NCI-H748 (cell line): ENCODE measurements around the gene CDK10.

ENCODE experiments used
- DNase-seq: peaks from one replicate; lab custom pipeline; 2025; ENCODE audit not compliant: unreplicated experiment; lab: John Stamatoyannopoulos, UW

CDK10 gene

DNA sequence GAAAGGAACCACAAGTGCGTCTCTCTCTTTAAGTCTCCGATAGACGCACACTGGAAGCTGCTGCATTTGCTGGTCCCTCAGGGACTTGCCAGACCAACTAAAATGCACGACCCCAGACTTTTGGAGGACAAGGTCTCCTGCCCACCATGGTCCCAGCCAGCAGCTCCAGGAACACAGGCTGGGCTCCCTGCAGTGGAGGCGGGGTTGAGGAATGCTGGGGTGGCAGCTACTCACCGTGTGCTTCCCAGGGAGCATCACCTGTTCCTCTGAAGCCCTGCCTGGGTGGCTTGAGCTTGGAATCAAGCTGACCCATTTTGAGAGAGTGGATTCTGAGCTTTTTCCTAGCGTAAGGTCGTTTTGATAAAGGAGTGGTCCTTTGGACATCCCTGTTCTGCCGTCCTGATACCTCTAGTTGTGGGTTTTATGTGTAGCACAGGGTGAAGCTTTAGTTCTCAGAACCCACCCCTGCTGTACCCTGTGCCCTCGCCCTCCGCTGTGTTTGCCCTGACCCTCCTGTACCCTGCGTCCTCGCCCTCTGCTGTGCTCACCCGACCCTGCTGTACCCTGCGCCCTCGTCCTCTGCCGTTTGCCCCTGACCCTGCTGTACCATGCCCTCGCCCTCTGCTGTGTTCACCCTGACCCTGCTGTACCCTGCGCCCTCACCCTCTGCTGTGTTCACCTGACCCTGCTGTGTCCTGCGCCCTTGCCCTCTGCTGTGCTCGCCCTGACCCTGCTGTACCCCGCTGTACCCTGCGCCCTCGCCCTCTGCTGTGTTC, 45.8 kb downstream of the CDK10 start:
- no peak for DNase-seq

DNA sequence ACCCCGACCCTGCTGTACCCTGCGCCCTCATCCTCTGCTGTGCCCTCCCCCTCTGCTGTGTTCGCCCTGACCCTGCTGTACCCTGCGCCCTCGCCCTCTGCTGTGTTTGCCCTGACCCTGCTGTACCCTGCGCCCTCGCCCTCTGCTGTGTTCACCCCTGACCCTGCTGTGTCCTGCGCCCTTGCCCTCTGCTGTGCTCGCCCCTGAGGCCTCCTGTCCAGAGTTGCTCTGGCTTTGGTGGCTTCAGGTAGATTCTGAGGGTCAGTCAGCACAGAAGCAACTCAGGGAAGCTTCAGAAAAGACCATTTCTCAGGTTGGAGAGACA, 46.4 kb downstream of the CDK10 start:
- no peak for DNase-seq

DNA sequence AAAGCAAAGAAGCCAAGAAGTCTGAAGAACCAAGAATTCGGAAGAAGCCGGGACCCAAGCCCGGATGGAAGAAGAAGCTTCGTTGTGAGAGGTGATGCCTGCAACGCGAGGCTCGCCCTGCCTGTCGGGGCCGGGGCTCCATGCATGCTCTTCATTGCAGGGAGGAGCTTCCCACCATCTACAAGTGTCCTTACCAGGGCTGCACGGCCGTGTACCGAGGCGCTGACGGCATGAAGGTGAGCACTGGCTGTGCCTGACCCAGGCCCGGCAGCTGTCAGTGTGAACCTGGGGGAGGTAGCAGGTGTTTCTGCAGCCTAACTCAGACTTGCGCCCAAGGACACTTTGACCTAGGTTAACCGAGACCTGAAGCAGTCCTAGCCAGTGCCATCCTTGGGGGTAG, 46.8 kb downstream of the CDK10 start:
- no peak for DNase-seq

DNA sequence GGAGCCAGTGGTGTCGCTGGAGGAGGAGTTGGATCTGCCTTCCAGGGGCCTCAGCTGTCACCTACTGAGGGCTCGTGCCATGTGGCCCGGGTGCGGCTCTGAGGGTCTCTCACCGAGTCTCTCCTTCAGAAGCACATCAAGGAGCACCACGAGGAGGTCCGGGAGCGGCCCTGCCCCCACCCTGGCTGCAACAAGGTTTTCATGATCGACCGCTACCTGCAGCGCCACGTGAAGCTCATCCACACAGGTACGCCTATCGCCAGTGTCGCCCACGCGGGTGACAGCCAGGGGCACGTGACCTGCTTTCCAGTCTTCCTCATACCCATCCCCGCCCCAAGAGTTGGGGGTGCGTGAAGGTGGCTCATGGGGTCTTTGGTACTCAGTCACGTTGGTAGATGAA, 47.3 kb downstream of the CDK10 start:
- no peak for DNase-seq

DNA sequence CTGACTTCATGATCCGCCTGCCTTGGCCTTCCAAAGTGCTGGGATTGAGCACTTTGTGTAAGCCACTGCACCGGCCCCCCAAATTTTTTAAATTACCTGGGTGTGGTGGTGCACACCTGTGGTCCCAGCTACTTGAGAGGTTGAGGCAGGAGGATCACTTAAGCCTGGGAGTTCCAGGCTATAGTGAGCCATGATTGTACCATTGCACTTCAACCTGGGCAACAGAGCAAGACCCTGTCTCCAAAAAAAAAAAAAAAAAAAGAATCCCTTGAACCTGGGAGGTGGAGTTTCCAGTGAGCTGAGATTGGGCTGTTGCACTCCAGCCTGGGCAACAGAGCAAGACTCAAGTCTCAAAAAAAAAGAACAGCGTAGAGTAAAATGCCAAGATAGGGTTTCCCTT, 50.1 kb downstream of the CDK10 start:
- no peak for DNase-seq

DNA sequence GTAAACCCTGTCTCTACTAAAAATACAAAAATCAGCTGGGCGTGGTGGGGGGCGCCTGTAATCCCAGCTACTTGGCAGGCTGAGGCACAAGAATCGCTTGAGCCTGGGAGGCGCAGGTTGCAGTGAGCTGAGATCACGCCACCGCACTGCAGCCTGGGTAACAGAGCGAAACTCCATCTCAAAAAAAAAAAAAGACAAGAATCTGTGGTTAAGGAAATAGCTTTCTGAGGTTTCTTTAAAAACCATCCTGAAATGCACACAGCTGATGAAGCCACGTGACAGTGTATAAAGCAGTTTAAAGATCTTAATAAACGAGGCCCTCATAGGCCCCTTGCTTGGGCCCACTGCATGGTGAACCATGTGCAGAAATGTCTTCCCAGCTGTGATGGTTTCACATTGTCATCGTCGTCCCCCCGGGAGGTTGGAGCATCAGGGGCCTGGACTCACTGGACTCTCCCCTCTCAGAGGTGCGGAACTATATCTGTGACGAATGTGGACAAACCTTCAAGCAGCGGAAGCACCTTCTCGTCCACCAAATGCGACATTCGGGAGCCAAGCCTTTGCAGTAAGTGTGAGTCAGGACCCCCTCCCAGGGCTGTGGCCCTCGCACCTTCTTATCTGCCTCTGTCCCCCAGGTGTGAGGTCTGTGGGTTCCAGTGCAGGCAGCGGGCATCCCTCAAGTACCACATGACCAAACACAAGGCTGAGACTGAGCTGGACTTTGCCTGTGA, 51.0 kb downstream of the CDK10 start:
- DNase-seq = no peak

DNA sequence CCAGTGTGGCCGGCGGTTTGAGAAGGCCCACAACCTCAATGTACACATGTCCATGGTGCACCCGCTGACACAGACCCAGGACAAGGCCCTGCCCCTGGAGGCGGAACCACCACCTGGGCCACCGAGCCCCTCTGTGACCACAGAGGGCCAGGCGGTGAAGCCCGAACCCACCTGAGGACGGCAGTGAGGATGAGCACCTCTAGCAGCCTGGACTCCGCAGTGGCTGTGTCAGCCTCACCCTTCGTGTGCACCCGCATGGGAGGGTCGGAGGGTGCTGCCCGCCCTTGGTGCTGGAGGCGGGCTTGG, 51.5 kb downstream of the CDK10 start:
- DNase-seq = no peak

DNA sequence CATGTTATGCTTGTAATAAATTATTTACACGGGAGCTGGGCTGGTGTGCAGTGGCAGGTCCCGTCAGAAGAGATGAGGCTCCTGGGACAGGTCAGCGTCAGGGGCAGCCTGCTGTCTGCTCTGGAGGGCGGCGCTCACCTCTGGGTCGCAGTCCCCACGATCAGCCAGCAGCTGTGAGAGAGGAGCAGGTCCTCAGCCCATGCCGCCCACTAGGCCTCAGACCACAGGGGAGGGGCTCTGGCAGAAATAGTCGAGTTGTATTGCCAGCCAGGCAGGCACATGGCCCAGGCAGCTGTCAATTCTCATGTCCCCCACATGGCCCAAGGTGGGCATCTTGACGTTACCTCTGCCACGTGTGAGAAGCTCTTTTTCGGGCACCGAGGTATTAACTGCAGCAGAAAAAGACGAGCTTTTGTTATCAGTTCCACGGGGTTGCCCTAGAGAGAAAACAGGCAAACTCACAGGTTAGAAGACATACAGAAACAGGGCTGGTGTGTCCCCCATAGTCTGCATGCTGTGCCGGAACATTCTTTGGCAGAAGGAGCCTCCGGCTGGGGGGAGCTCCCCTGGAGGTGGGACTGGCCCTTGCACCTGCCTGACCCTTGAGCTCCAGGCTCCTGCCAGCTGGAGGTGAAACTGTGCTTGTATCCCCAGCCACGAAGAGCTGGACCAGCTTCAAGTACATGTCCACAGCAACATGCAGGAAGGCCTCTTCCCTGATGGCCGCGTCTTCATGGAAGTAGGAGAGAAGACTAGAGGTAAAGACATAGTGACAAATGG, 52.2 kb downstream of the CDK10 start:
- DNase-seq = no peak

DNA sequence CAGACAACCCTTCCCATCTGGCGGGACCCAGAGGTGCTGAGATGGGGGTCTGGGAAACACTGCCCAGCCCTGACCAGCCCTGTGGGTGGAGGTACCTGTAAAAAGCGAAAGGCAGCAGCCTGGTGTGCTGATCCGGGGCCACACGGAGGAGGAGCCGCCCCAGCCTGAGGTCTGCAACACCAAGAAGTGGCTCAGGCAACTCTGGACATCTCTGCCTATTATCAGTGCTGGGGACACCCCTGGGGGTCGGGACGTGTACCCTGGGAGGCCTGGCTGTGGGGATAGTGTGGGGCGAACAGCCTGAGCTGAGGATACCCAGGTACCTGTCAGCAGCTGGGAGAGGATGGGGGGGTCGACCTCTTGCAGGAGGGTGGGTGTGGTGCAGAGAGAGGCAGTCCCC, 52.9 kb downstream of the CDK10 start:
- DNase-seq = no peak

DNA sequence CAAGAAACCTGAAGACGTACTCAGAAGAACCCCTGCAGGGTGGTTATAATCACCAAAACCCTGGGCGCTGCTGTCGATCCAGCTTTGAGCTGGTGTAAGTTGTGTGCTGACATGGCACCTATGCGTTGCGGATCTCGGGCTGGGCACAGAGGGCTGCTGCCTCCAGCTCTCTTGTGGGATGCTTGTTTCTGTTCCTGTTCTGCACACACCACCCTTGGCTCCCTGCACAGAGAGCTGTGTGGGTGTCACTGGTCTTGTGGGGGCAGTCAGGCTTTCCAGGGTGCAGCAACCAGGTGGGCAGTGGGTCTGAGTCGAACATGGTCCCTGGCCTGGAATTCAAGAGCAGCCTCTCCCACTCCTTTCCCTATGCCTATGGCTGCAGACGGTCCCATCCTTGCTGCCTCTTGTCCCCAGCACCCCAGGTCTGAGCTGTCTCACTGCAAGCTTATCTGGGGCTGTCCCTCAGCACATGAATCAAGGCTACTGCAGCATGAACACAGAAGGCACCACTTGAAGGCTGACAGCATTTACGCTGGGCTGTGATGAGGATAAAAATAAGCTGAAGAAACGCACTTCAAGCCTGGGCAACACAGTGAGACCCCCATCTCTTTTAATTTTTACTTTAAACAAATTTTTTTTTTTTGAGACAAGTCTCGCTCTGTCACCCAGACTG, 55.0 kb downstream of the CDK10 start:
- DNase-seq = no peak

DNA sequence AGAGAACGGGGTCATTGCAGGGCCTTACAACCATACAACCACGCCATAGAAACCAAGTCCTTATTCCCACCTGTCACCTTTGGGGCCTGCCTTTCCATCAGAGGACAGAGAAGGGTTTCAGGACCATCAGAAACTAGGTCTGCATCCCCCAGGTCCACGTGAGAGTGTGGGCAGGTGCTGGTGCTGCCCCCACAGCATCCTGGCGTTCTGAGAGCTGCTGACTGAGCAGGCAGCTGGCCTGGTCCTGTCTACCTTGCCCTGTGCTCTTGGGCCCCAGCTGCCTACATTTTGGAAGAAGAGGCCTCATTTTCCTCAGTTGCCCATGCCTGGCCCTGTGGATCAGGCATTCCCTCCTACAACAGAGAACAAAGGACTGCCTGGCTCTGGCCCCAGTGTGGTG, 56.5 kb downstream of the CDK10 start:
- DNase-seq = no peak

DNA sequence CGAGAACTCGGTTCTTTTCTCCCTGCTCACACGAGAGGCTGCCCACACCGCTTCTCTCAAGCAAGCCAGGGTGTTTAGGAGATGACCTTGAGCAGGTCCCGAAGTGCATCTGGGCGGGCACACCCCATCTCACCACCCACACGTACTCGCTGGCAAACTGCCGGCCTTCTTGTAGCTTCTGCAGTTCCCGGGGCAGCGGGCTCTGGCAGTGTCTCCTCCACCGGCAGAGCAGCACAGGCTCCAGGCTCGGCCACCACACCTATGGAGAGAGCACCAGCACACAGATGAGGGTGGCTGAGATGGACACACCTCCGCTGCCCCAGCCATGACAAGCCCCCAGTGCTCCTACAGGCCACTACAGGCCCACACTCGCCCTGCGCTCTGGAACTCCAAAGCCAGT, 58.3 kb downstream of the CDK10 start:
- no peak for DNase-seq
